Omental fat pad (tissue), 4 donors: ENCODE results near the gene MKS1. TPM values are rescaled to one million over a fixed set of nuclear protein-coding genes. Genes with fewer than 3 reads are reported as not detected.

Source experiments
- ATAC-seq: fragments of 150-250 bp; one replicate; pipeline ENCODE4 v1.9.1; 2016; ENCODE audit warnings: mild to moderate bottlenecking, moderate library complexity; ENCODE audit not compliant: low FRiP score
- DNase-seq: peaks from one replicate; pipeline ENCODE4 v3.0.0-alpha.2; 2019; ENCODE audit warnings: low spot score
- CTCF ChIP-seq, 3 donors: fragments of 450-650 bp; IDR thresholded peaks; one replicate each; pipeline ENCODE4 v1.5.1; 2016 to 2017; ENCODE audit warnings: antibody characterized with exemption in 3 of 3, mild to moderate bottlenecking in 3 of 3, moderate library complexity in 2 of 3
- total RNA-seq, 4 donors: library from RNA; depleted of rRNA; stranded (reverse); fragments of >200 nt; gene quantifications; one replicate each; pipeline ENCODE4 v1.1.0, GENCODE V29; 2016

MKS1 gene
- total RNA-seq, 4 donors from 2014 or later: 3.7 to 9.9 (median 6.0) TPM

GRCh38 chr17:58192612-58193011 lies 26.4 kb downstream of the MKS1 start, which contains the start of gene EPX:
TSS of gene EPX (plus strand) at chr17:58192726. CDS start at chr17:58192847, 121 bp downstream.
- DNase-seq: no peak
- TF ChIP-seq CTCF (IDR thresholded peaks at IDR 0.05): no peak

GRCh38 chr17:58191241-58191896 lies 27.7 kb downstream of the MKS1 start:
- no peak for TF ChIP-seq CTCF (IDR thresholded peaks at IDR 0.05)
- no peak for ATAC-seq
- DNase-seq: no peak

More at GRCh38 chr17:58192612-58193011, 26.4 kb downstream of the MKS1 start, which contains the start of gene EPX:
- no peak for ATAC-seq

- no peak for TF ChIP-seq CTCF (IDR thresholded peaks at IDR 0.05)
- DNase-seq (no peak), ATAC-seq (no peak)
Measured at GRCh38 chr17:58189436-58190146, 29.5 kb downstream of the MKS1 start.

- no peak for TF ChIP-seq CTCF (IDR thresholded peaks at IDR 0.05)
- no peak for DNase-seq
- no peak for ATAC-seq
Measured at GRCh38 chr17:58187675-58188074, 31.4 kb downstream of the MKS1 start.

GRCh38 chr17:58187063-58187462 lies 32.0 kb downstream of the MKS1 start:
- TF ChIP-seq CTCF (IDR thresholded peaks at IDR 0.05): no peak
- no peak for ATAC-seq
- DNase-seq: no peak

GRCh38 chr17:58186591-58186990 lies 32.5 kb downstream of the MKS1 start:
- ATAC-seq: no peak

More at GRCh38 chr17:58186591-58186990, 32.5 kb downstream of the MKS1 start:
- no peak for TF ChIP-seq CTCF (IDR thresholded peaks at IDR 0.05)
- no peak for DNase-seq
